Kidney (tissue), 14 donors: ENCODE measurements around the gene PRICKLE4. TPM values are rescaled to one million over a fixed set of nuclear protein-coding genes. Genes with fewer than 3 reads are reported as not detected.

Experiments
- DNase-seq, 5 donors: peaks; one replicate each; pipeline ENCODE4 v3.0.0-alpha.2; 2013 to 2020
- FAIRE-seq: peaks from 2 replicates; lab custom pipeline; 2012; peaks lifted over from hg19 to GRCh38; lab: Jason Lieb, UNC
- H3K27ac ChIP-seq, 2 donors: one replicate each; pipeline ENCODE4 v1.7.0; 2013; ENCODE audit warnings: low read depth in 2 of 2, low read length in 2 of 2, inconsistent platforms in 1 of 2
- H3K27me3 ChIP-seq: one replicate; pipeline ENCODE4 v1.7.1; 2013; ENCODE audit warnings: low read length, inconsistent platforms; ENCODE audit not compliant: control insufficient read depth, insufficient read depth
- H3K36me3 ChIP-seq, 3 donors: one replicate each; pipeline versions ENCODE4 v1.7.0 to v1.7.1; 2013; ENCODE audit warnings: low read length in 3 of 3, control low read depth in 1 of 3, inconsistent platforms in 1 of 3; ENCODE audit not compliant: insufficient read depth in 3 of 3, control insufficient read depth in 2 of 3
- H3K4me1 ChIP-seq, 3 donors: one replicate each; pipeline versions ENCODE4 v1.7.0 to v1.7.1; 2013; ENCODE audit warnings: low read length in 3 of 3, inconsistent platforms in 1 of 3, low read depth in 1 of 3; ENCODE audit not compliant: control insufficient read depth in 2 of 3, insufficient read depth in 2 of 3
- H3K4me3 ChIP-seq, 3 donors: one replicate each; pipeline versions ENCODE4 v1.7.0 to v1.8.1; 2013; ENCODE audit warnings: low read length in 3 of 3, control low read depth in 1 of 3, inconsistent platforms in 1 of 3
- H3K9ac ChIP-seq, 3 donors: one replicate each; pipeline versions ENCODE4 v1.7.0 to v1.7.1; 2013; ENCODE audit warnings: low read length in 3 of 3, control low read depth in 1 of 3, inconsistent platforms in 1 of 3
- H3K9me3 ChIP-seq, 3 donors: one replicate each; pipeline versions ENCODE4 v1.7.0 to v1.7.1; 2013; ENCODE audit warnings: low read length in 3 of 3, control low read depth in 1 of 3, inconsistent platforms in 1 of 3; ENCODE audit not compliant: control insufficient read depth in 2 of 3, insufficient read depth in 1 of 3
- intact Hi-C: fragments of 100-400 bp; cut with DNase I; formaldehyde crosslinking; loops from one replicate; pipeline ENCODE4 v1.11.1; 2022
- polyA plus RNA-seq: library from polyadenylated mRNA; stranded (reverse); fragments of 350-450 nt; fragmentation: Illumina TruSeq; extraction: RNeasy Lipid Tissue Mini Kit (QIAGEN cat#74804); gene quantifications from one replicate; pipeline ENCODE4 v1.2.3, GENCODE V29; 2014; ENCODE audit warnings: low read depth, low replicate concordance; ENCODE audit not compliant: insufficient read depth
- total RNA-seq: library from RNA; stranded (reverse); fragmentation: NEBNext Ultra II Directional; extraction: Animal tissue kit (Norgen Biotek cat#: 25700); gene quantifications from one replicate; pipeline ENCODE4 v1.2.1, GENCODE V29; 2021
- TF ChIP-seq, protein P1 (sequence below): IDR thresholded peaks from 3 replicates; pipeline ENCODE4 v1.5.1; 2012; ENCODE audit warnings: mild to moderate bottlenecking, moderate library complexity, borderline replicate concordance; ENCODE audit not compliant: insufficient read depth; ENCODE audit errors: extremely low read depth
- donor health status: control.
- donor health status: control.
- donor health status: control.
- donor health status: control.
- donor health status: control.
- donor health status: DM: yes; HTN: yes; CAD: no.
- donor health status: Normal renal cell carcinoma (clear cell type).

The PRICKLE4 gene
- total and polyA plus RNA-seq, 2 donors from 2014 or later: 1.4 to 6.5 TPM

DNA sequence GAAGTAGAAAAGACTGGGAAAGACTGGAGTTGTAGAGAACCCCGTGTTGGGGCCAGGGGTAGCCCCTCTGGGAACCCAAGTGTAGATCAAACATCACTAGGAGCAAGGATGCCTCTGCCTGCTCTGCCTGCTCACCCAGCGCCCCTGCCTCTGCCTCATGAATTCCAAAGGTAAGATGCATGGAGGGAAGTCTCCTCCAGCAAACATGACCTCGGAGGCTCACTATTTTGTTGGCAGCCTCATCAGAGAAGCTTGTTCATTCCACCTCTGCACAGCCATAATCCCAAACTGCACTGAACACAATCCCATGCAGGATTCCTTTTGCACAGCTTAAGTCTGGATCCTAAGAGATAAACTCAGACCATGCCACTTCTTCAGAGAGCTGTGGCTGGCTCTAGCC, 5.7 kb upstream of the PRICKLE4 start:
- peaks cover 2 to 27% (median 27%) of the 10 kb centered on the region in 3 donors for H3K36me3 ChIP-seq
- no peaks in the 10 kb centered on the region for H3K27me3 ChIP-seq
- no peak for FAIRE-seq
- intact Hi-C loops: no loop called here
- no peak overlapping the region for H3K27ac ChIP-seq
- TF ChIP-seq, protein P1, sequence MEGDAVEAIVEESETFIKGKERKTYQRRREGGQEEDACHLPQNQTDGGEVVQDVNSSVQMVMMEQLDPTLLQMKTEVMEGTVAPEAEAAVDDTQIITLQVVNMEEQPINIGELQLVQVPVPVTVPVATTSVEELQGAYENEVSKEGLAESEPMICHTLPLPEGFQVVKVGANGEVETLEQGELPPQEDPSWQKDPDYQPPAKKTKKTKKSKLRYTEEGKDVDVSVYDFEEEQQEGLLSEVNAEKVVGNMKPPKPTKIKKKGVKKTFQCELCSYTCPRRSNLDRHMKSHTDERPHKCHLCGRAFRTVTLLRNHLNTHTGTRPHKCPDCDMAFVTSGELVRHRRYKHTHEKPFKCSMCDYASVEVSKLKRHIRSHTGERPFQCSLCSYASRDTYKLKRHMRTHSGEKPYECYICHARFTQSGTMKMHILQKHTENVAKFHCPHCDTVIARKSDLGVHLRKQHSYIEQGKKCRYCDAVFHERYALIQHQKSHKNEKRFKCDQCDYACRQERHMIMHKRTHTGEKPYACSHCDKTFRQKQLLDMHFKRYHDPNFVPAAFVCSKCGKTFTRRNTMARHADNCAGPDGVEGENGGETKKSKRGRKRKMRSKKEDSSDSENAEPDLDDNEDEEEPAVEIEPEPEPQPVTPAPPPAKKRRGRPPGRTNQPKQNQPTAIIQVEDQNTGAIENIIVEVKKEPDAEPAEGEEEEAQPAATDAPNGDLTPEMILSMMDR: no peak
- H3K9me3 ChIP-seq: no peaks in the 10 kb centered on the region
- DNase-seq: no peak
- H3K4me1 ChIP-seq: peaks cover 0 to 5% (median 0%) of the 10 kb centered on the region in 3 donors
- H3K9ac ChIP-seq: no peak overlapping the region
- H3K4me3 ChIP-seq: no peak overlapping the region

DNA sequence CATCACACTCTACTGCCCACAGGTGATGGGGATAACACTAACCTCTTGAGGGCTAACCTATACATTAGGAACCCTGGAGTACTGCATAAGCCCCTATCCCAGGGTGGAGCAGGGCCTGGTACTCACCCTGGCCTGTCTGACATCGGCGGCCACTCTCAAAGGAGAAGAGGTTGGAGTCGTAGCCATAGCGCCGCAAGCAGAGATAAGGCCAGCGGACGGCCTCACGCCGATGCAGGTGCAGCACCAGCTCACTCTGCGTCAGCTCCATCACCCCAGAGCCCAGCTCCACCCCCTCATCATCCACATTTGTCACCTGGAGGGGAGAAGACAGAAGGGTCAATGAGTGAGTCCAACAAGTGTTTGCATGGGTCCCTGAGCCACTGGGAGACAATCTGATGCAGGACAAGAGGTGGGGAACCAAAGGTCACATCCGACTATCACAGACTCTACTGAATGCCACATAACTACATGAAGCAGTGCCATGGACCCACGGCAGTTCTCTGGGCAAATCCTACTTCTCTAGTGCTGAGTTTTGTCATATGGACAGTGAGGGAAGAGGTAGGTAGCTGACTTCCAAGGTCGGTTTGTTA, 5.2 kb upstream of the PRICKLE4 start:
- Histone ChIP-seq H3K4me3 (no peak overlapping the region), H3K9ac (no peak overlapping the region), H3K27me3 (no peaks in the 10 kb centered on the region), H3K36me3 (peaks cover 2 to 27% (median 25%) of the 10 kb centered on the region in 3 donors), H3K9me3 (no peaks in the 10 kb centered on the region), H3K4me1 (peaks cover 0 to 5% (median 0%) of the 10 kb centered on the region in 3 donors), H3K27ac (no peak overlapping the region)
- intact Hi-C loops: no loop called here
- no peak for FAIRE-seq
- no peak for DNase-seq
- TF ChIP-seq, protein P1: no peak

- no peak overlapping the region for H3K9ac ChIP-seq
Measured at GRCh38 chr6:41777551-41778285, 2.9 kb upstream of the PRICKLE4 start.

More at GRCh38 chr6:41777551-41778285, 2.9 kb upstream of the PRICKLE4 start:
- H3K4me1 ChIP-seq: peaks cover 0 to 13% (median 3%) of the 10 kb centered on the region in 3 donors
- intact Hi-C loops: no loop called here
- no peaks in the 10 kb centered on the region for H3K27me3 ChIP-seq
- H3K27ac ChIP-seq: no peak overlapping the region
- no peak overlapping the region for H3K4me3 ChIP-seq
- no peak for FAIRE-seq
- DNase-seq: no peak
- H3K9me3 ChIP-seq: no peaks in the 10 kb centered on the region
- TF ChIP-seq, protein P1: no peak
- peaks cover 2 to 18% (median 18%) of the 10 kb centered on the region in 3 donors for H3K36me3 ChIP-seq
